CD4-positive, alpha-beta T cell treated with Interleukin-17A for 1 hour (primary cell): ENCODE measurements around the gene POP4.

Experiments
- DNase-seq: peaks from one replicate; pipeline ENCODE4 v3.0.0-alpha.2; 2020

Gene POP4

DNA sequence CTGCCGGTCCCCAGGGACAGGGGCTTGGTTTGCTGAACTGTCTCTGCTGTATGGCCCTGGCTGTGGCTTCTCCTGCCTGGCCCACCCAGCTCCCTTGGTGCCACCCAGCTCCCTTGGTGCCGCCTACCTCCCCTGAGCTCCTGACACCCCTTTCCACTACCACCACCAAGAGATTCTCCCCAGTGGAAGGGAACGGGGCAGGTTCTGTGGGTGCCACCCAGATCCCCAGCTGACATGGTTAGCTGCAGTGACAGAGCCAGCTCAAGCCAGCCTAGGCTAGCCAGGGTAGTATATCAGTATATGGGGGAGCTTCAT, 28.5 kb upstream of the POP4 start:
- no peak for DNase-seq

DNA sequence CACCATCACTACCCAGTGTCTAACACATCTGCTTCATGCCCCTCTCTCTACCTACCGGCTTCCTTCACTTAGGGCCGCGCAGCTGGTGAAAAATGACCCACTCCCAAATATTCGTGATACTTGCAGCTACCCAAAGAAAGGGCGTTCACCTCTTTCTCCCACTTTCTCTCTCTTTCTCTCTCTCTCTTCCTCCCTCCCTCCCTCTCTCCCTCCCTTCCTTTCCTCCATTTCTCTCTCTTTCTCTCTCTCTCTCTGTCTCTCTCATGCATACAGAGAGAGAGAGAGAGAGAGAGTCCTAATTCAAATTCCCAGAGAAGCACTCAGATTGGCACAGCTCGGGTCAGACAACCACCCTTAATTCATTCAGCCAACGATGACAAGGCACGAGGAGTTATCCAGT, 27.7 kb upstream of the POP4 start:
- DNase-seq: no peak

DNA sequence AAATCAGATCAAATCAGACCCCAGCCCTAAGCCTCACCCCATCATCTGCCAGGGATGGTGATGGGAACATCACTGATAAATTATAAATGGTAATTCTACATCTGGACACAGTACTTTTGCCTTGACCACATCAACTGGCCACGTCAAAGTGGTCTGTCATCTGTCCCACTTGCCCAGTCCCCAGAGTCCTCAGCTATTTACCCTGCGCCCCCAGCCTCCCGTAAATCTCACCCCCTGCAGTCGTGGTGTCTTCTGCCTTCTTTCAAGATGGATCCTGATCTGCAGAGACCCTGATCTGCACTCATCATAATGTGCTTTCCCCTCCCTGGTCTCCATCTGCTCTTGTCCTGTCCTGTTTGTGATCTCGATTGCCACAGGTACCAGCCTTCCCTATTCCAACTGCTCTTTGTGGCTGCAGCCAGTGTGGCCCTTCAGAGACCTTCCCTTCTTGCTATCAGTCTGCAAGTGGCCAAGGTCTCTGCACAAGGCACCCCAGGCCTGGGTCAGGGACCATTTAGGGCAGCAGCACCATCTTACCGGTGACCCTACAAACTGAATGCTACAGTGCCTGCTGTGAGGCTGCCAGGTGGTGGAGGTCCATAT, 26.7 kb upstream of the POP4 start:
- DNase-seq: no peak

DNA sequence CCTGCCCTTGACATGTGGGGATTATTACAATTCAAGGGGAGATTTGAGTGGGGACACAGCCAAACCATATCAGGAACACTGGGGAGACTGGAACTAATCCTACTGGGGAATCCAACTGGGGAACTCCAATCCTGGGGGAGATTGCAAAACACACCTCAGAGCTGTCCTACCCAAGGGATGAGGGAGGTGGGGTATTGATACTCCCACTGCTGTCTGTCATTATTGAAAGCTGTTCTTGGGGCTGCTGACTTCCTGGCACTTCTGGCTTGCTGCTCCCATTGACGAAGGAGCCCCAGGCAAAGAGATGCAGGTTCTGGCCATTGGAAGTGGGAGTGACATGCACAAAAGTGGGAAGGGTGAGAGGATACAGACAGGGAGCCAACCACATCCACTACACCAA, 24.7 kb upstream of the POP4 start:
- DNase-seq: no peak

DNA sequence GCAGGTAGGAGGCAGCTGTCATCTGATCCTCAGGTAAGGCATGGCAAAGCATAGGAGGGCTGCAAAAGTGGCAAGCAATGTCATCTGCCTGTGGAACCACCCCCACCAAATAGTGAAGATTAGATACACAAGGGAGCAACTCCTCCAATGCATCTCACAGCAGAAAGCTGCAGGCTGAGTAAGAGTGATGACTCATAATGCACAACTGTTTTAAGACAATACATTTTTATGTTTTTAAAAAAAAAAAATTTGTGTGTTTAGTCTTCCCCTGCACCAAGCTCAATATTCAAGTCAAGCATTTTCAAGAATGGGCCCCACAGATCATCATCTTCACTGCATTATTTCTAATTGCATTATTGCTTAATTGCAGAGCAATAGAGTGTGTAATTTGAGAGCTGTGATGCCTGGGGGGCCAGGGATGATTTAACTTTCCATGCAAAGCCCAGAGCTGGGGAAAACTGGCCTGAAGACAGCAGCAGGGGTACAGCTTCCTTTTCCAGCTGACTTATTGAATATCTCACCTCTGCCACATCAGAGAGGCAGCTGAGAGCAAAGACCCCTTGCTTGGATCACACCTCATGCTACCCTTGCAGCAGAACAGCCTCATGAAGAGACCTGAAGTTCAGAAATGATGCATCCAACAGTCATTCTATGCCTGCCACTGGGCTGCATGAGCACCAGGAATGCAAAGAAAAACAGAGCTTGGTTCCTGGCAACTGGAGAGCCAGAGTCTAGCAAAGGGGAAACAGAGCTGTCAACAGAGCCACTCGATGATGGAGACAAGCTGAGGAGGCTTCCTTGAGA, 22.7 kb upstream of the POP4 start:
- no peak for DNase-seq

DNA sequence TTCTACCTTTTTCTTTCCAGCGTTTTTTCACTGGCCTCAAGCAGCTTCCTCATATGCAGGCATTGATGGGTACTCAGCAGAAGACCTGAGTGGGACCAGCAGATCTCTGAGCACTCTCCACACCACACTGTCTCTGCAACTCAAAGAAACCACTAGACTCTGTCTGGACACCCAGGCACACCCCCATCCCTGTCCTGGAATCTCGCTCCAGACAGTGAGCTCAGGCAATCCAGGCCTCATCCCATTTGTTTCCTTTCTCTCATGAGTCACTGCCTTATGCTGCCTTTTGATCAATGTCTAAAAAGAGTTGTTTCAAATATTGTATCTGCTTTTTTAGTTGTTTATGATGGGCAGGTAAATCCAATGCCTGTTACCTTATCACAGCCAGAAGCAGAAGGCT, 19.7 kb upstream of the POP4 start:
- DNase-seq: no peak

DNA sequence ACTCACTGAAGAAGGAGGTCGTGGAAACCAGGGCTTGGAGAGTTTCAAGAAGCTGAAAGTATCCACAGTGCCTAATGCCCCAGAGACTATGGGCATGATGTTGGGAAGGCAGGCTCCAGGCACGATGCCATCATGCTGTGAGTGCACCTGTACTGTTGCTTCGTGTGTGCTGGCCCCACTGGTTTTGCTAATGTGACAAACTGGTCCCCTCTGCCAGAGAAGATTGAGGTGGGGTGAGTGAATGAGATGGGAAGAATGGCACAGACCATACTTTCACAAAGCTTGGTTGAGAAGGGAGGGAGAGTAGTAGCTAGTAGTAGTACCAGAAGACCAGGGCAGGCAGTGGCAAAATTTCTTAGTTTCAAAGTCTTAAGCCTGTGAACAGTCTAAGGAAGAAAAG, 19.0 kb upstream of the POP4 start:
- no peak for DNase-seq

DNA sequence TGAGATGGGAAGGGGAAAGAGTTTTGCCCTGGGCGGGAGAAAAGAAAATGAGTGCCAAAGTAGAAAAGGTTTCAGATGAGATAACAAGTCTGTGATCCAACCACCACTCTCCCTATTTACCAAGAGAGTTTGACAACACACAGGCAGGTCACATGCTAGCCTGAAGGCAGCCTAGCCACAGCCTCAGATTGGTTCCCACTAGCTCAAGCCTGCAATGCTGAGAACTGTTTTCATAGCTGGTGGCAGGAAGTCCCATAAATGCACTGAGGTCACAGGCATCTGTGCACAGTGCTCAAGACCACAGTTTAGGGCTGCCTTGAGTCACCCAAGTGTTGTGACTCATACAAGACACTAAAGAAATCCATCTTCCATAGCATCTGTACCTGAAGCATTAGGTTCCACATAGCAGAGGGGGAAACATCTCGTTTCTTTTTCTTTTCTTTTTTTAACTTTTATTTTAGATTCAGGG, 18.5 kb upstream of the POP4 start:
- DNase-seq: peak; percentile 67

DNA sequence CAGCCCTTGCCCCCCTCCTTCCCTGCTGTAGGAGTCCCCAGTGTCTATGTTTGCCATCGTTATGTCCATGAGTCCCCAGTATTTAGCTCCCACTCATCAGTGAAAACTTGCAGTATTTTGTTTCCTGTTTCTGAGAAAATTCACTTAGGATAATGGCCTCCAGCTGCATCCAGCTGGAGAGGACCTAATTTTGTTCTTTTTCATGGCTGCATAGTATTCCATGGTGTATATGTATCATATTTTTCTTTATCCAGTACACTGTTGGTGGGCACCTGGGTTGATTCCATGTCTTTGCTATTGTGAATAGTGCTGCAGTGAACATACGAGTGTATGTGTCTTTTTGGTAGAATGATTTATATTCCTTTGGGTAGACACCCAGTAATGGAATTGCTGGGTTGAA, 18.0 kb upstream of the POP4 start:
- DNase-seq: no peak

DNA sequence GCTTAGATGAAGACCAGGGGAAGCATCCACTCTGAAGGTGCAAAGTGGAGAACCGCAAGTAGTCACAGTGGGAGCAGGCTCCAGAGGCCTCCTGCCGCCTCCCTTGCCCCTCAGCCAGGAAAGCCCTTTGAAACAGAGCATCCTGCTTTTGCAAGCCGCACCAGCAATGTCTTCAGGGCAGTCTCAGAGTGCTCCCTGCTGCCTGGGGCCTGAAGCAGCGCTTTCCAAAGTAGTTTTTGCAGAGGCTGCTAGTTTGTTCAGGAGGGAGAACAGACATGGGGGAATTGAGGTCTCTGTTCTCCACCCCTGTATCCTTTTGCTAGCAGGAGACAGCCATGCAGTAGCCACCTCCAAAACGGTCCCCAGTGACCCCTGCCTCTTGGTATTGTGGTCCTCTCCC, 15.8 kb upstream of the POP4 start:
- DNase-seq: no peak

DNA sequence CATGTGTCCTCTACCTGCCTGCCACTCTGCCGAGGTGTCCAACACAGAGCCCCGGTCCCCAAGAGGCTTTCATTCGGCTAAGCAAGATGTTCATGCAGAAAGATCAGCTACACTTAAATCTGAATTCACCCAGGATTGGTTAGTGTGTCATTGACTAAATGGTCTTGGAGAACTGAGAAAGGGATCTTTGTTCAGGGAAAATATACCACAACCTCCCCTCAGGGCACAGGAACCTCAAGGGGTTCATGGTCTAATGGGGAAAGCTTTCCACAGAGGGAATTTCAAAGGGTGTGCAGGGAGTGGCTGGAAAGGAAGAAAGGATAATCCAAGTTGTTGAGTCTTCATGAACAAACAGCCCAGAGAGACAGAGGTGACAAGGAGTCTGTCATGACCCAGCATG, 14.4 kb upstream of the POP4 start:
- no peak for DNase-seq

DNA sequence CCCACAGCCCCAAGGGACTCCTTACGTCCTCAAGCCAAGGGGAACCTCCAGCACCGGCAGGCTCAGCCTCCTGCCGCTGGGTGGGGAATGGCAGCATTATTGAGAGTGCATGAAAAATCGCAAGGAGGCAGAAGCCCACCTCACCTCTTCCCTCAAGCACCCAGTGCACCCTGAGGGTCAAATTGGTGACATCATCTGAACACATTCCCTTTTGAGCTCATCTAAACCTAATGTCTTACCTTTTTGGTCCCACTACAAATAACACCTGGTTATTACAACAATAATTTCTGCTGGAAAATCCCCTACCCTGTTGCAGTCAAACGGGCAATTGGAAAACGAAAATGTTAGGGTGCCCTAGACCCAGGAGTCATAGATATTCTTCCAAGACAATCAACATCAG, 12.2 kb upstream of the POP4 start:
- no peak for DNase-seq

DNA sequence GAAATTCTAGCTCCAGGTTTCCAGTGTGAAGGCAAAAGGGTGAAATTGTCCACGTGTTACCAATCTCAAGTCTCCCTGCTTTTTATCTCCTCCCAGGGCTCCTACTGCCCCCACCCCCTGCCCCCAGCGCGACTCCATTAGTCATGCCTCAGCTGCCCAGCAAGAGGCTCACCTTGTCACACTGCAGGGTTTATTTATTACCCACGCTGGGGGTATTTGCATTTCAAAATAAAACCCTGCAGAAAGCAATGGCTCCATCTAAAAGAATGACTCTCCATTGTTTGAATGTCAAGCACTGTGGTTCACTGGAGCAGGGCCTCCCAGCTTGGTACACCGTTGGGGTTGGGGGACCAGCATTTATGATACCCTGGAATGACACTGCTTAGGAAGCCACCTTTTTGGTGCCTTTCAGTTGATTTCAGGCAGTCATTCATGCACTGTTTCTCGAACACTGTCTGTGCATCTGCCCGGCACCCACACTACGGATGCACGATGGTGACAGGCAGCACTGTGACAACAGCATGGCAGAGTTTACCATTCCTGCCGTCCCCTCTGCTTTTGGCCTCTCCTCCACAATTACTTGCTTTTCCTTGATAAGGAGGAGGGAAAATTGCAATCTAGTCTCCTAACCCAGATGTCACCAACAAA, 9.9 kb upstream of the POP4 start:
- no peak for DNase-seq

DNA sequence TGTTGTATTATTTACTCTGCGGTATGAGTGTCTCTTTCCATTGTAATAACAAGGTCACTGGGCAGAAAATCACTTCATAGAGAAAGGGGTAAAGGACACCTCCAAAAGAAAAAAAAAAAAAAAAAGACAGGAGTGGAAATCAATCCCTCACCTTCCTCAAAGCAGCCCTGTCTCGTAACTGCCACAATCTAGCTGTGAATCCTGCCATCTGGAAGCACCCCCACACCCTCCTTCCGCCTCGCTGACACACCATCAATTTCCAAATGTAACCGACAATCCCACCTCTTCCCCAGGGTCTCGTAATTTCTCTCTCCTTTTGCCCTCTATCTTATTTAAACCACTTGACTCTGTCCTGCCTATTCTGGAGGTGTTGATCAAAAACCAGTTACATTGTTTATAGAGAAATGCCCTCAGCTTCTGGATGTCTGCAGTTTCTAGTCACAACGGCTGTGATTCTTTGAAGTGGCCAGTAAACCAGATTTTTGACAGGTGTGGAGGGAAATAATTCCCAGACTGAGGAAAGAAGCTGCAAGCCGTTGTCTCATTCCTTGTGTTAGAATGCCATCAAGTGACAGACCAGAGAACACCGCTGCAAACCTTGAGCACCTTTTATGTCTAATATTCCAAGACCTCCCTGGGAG, 9.1 kb upstream of the POP4 start:
- peak; percentile 16 for DNase-seq

DNA sequence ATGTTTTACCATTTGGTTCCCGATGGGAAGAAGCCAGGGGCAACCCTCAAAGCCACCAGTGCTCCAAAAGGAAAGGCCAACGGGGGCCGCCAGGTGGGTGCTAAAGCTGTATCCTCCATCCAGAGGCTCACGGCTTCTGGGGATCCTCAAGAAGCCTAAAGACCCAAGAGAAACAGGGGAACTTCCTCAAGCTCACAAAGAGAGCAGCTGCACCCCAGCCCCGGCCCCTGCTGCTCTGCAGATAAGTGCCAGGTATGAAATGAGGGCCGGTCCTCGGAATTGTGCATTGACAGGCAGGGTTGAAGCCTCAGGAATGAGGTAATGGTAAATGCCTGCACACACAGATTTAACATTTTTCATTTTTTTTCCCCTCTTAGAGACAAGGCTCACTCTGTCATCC, 8.0 kb upstream of the POP4 start:
- DNase-seq: no peak

DNA sequence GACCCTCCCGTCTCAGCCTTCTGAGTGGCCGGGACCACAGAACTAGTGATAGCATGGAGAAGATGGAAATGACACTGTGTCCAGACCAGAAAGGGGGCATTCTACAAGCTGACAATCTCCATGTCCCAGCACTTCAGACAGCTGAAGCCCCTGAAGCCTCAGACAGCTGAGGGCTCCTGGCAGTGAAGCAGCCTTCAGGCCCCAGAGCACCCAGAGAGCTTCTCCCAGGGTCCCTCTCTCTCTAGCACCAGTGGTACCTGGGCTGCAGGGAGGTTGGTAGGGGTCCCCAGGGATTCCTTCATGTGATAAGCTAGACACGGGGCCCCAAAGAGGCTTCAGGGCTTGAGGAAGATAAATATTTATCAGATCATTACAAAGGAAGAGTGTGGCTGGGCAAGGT, 7.6 kb upstream of the POP4 start:
- no peak for DNase-seq

DNA sequence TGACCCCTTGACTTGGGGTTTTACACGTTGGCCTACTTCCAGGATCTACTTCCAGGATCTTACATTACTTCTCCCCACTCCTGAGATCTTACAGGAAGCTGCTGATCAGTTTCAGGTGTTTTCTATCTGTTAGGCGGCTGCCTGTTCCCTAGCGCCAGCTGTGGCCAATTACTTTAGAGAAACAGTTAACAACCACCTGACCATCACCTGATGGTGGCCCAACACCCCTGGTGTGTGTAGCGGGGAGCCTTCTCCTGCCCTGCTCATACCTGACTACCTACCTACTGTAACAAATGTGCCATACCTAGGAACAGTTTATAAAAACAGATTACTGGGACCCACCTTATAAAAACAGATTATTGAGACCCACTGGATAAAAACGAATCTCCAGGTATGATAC, 2.8 kb upstream of the POP4 start:
- no peak for DNase-seq

DNA sequence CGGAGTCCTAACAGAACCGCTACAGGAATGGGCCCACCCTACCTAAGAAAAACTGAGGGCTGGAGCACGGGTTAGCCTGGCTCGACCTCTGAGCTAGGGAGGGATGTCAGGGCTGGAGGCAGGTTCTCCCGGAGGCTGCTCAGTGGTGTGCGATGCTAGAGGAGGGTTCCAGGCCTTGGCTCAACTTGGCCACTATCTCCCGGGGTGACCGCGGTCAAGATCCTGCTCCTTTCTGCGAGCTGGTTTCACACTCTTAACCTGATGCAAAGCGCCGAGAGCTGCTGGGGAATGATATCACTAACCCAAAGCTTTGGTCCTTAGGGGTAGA, 301 bp downstream of the POP4 start:
- DNase-seq: no peak

DNA sequence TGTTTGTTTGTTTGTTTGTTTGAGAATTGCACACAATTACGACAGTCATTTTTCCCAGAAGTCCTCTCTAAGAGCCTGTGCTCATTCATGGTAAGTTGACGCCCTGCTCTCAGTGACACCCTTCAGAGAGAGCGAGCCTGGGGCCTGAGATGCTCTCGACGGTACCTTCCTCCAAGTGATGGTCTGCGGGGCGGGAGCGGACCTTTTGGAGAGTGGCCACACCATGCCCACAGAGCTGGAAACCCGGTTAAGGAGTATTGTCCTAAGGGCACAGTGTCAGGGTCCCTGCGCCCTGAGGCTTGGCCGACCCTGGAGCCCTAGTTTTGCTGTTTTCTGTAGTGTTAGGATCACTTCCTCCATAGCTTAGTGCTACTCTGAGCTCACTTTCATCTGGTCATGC, 3.6 kb downstream of the POP4 start:
- DNase-seq: no peak

DNA sequence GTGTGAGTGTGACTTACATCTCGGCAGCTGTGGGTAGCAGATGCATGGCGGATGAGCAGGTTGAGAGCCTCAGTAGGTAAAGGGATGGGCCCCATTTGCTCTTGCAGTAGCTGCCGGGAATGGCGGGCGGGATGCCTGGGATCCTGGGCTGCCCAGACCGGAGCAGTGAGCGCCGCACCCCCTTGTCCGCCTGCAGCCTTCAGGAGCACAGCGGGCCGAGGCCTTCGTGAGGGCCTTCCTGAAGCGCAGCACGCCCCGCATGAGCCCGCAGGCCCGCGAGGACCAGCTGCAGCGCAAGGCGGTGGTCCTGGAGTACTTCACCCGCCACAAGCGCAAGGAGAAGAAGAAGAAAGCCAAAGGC, 4.1 kb downstream of the POP4 start:
- DNase-seq: no peak

DNA sequence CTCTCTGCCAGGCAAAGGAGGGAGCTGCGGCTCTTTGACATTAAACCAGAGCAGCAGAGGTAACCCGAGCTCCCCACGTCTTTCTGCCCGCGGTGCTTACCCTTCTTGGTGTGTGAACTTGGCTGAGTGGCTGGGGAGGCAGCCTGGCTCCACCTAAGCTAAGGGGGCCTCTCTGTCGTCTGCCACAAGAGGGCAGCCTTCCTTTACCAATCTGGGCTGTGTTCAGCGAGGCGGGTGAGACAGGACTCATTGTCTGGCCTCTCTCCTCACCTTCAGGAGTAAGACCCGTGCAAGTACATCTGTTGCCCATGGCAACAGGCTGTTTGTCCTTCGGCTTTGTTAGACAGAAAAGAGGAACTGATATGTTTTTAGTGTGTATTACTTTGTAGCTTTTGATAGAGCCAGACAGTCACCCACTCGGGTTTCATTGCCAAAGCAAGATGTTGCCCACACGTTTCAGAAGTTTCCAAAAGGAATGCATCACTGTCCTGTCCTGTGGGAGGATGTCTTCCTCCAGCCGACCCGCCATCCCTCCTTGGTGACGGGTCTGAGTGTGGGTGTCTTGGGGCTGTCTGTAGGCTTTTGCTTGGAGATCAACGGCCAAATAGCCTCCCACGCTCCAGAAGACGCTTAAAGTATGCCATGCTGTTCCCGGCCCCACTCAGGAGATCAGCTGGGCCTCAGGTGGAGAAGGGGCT, 4.6 kb downstream of the POP4 start:
- peak; percentile 89 for DNase-seq

DNA sequence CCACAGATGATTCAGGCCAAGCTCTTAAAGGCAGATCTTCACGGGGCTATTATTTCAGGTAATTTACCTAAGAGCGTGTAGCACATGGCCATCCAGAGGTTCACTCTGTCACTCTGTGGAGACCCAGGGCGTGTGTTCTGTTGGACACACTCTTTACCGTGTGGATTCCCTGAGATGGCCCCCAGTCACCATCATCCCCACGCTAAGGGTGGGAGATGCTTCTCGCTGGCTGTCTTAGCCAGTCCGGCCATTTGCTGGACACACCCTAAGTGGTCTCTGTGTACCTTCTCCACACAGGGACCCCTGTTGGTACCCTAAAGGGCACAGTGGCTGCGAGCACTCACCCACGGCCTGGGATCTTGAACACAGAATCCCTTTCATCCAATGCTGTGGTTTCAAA, 6.0 kb downstream of the POP4 start:
- no peak for DNase-seq

DNA sequence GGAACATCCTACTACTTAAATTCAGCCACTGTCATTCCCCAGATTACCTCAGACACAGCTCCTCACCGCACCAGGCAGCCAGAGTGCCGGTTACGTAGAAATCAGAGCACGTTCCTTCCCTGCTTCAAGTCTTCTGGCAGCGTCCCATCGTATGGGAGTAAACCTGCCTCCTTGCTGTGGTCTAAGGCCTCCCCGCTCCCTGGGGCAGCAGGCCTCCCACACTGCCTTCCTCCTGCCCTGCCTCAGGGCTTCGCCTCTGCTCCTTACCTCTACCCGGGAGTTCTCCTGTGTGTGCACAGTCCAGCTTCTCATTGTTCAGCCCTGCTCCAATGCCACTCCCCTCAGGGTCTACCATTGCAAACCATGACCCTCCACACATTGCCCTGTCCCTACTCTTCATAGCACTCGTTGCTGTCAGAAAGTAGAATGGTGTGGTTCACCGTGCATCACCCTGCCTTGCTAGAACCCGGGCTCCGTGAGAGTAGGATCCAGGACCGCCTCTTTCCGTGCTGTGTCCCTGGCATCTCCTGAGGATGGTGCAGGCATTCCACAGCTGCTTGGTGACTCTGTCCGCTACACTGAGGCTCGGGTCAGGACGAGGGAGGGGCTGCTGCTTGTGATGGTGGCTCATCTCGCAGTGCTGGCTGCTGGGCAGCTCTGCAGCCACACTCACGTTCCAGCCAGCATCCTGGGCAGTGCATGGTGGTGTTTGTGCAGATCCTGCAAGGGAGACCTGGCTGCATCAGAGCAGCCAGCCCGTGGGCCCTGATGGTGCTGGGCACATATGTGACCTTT, 6.9 kb downstream of the POP4 start:
- DNase-seq: no peak
